Upper lobe of right lung (tissue), 1 donor: Measurements from ENCODE around the gene FGGY. TPM values are rescaled to one million over a fixed set of nuclear protein-coding genes. Genes with fewer than 3 reads are reported as not detected.

Experiments used
- ATAC-seq: fragments of 200-7000 bp; cut with Tn5 transposase; one replicate; pipeline ENCODE4 v1.9.1; 2020; ENCODE audit warnings: mild to moderate bottlenecking, moderate library complexity
- DNase-seq: peaks from one replicate; pipeline ENCODE4 v3.0.0-alpha.2; 2020
- H3K27ac ChIP-seq: fragments of 200-600 bp; one replicate; pipeline ENCODE4 v1.8.0; 2022
- H3K27me3 ChIP-seq: fragments of 200-600 bp; one replicate; pipeline ENCODE4 v1.8.0; 2022; ENCODE audit warnings: mild to moderate bottlenecking
- H3K36me3 ChIP-seq: fragments of 200-600 bp; one replicate; pipeline ENCODE4 v1.8.0; 2022
- H3K4me1 ChIP-seq: fragments of 200-600 bp; one replicate; pipeline ENCODE4 v1.8.0; 2022
- H3K4me3 ChIP-seq: fragments of 200-600 bp; one replicate; pipeline ENCODE4 v1.8.0; 2022; ENCODE audit warnings: mild to moderate bottlenecking
- H3K9me3 ChIP-seq: fragments of 200-600 bp; one replicate; pipeline ENCODE4 v1.8.0; 2022
- CTCF ChIP-seq: fragments of 200-600 bp; IDR thresholded peaks from one replicate; pipeline ENCODE4 v1.8.0; 2022; ENCODE audit warnings: antibody characterized with exemption
- intact Hi-C: fragments of 100-400 bp; cut with DNase I; formaldehyde crosslinking; loops from one replicate; pipeline ENCODE4 v1.11.0; 2022
- total RNA-seq: library from RNA; stranded (reverse); fragmentation: NEBNext Ultra II Directional; extraction: Animal tissue kit (Norgen Biotek cat#: 25700); gene quantifications from one replicate; pipeline ENCODE4 v1.2.1, GENCODE V29; 2021
- donor health status: DM: no; HTN: yes; CAD: no; lungs with severe emphysema.

Gene FGGY
- total RNA-seq, 1 donor from 2014 or later, result 39.2 TPM

GRCh38 chr1:59355361-59355760, 58.5 kb downstream of the FGGY start:
- Histone ChIP-seq H3K4me1 (no peaks in the 10 kb centered on the region), H3K27me3 (no peaks in the 10 kb centered on the region), H3K4me3 (no peak overlapping the region), H3K27ac (no peak overlapping the region), H3K36me3 (no peaks in the 10 kb centered on the region), H3K9me3 (no peaks in the 10 kb centered on the region)
- ATAC-seq (no peak), DNase-seq (no peak)
- intact Hi-C loops, result no loop called here
- TF ChIP-seq CTCF, result no peak

- Histone ChIP-seq H3K36me3 (no peaks in the 10 kb centered on the region), H3K9me3 (no peaks in the 10 kb centered on the region), H3K4me1 (no peaks in the 10 kb centered on the region), H3K27ac (no peak overlapping the region), H3K27me3 (no peaks in the 10 kb centered on the region), H3K4me3 (no peak overlapping the region)
- ATAC-seq (no peak), DNase-seq (no peak)
- intact Hi-C loops, result no loop called here
- no peak for TF ChIP-seq CTCF
Measured at GRCh38 chr1:59356627-59357026, 59.7 kb downstream of the FGGY start.

DNA sequence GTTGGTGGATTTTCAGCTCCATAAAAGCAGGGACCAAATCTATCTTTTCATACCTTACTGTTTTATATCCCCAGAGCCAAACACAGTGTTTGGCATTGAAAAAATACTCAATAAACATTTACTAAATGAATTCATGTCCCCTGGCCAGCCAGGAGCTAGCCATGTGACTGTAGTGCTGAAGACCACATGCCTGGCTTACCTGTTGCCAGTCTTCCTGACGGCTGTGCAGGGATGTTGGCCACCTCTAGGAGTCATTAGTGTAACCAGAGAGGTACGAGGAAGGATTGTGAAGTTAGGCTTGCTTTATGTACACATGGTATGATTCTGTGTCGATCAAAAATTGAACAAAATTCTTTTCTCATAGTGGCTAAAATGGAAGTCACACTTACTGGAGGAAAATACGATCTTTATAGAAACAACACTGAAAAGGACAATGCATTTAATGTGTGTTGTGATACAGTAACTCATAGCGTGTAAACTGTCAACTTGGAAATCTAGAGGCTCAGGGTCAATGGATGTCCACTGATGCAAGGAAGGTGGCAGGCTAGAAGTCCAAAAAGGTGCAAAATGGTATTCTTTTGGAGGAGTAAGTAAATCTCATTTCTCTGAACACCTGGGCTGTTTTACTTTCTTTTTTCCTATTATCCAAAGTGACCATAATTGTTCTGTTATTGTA, 60.9 kb downstream of the FGGY start:
- DNase-seq, result no peak
- Histone ChIP-seq H3K27me3 (no peaks in the 10 kb centered on the region), H3K9me3 (no peaks in the 10 kb centered on the region), H3K36me3 (no peaks in the 10 kb centered on the region), H3K27ac (no peak overlapping the region), H3K4me3 (no peak overlapping the region), H3K4me1 (no peaks in the 10 kb centered on the region)
- ATAC-seq, result no peak
- TF ChIP-seq CTCF, result no peak
- intact Hi-C loops, result no loop called here

- Histone ChIP-seq H3K27me3 (no peaks in the 10 kb centered on the region), H3K4me1 (no peaks in the 10 kb centered on the region)
Measured at GRCh38 chr1:59359325-59359724, 62.4 kb downstream of the FGGY start.

DNA sequence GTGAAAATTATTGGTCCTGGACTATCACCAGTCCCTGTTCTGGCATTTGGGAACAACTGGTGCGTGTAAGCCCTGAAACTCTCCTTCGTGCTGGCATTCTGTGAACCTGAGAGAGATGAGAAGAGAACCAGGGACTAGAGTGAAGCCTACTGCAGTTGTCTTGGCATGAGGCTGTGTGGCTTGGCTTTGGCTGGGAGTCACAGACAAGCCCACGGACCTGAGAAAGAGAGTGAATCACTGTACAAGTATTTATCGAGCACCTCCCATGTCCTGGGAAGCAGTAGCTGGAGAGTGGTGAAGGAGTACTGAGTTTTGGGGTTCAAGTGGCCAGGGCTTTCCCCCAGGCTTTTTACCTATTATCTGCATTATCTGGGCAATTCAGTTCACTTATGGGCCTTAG, 63.3 kb downstream of the FGGY start:
- TF ChIP-seq CTCF, result no peak
- Histone ChIP-seq H3K9me3 (no peaks in the 10 kb centered on the region), H3K36me3 (no peaks in the 10 kb centered on the region), H3K4me3 (no peak overlapping the region), H3K4me1 (no peaks in the 10 kb centered on the region), H3K27ac (no peak overlapping the region), H3K27me3 (no peaks in the 10 kb centered on the region)
- intact Hi-C loops, result no loop called here
- DNase-seq (no peak), ATAC-seq (no peak)

More at GRCh38 chr1:59359325-59359724, 62.4 kb downstream of the FGGY start:
- ATAC-seq, result no peak
- intact Hi-C loops, result no loop called here
- H3K9me3 ChIP-seq, result no peaks in the 10 kb centered on the region
- no peaks in the 10 kb centered on the region for H3K36me3 ChIP-seq
- no peak for TF ChIP-seq CTCF
- no peak for DNase-seq
- no peak overlapping the region for H3K27ac ChIP-seq
- no peak overlapping the region for H3K4me3 ChIP-seq

- DNase-seq (no peak), ATAC-seq (no peak)
- no peaks in the 10 kb centered on the region for H3K9me3 ChIP-seq
Measured at GRCh38 chr1:59360729-59361128, 63.8 kb downstream of the FGGY start.

More at GRCh38 chr1:59360729-59361128, 63.8 kb downstream of the FGGY start:
- intact Hi-C loops, result no loop called here
- Histone ChIP-seq H3K4me3 (no peak overlapping the region), H3K36me3 (no peaks in the 10 kb centered on the region), H3K27me3 (no peaks in the 10 kb centered on the region), H3K27ac (no peak overlapping the region), H3K4me1 (no peaks in the 10 kb centered on the region)
- no peak for TF ChIP-seq CTCF
